Mesenchymal stem cell (in vitro differentiated cells and primary cell): Measurements from ENCODE around the gene AMOT.

Source experiments
- DNase-seq: peaks from one replicate; pipeline ENCODE4 v3.0.0-alpha.2; 2013
- H2AFZ ChIP-seq: one replicate; pipeline ENCODE4 v1.6.1; 2013; ENCODE audit warnings: low read depth, mild to moderate bottlenecking, control low read depth, inconsistent platforms, low read length, moderate library complexity
- H2AK5ac ChIP-seq: 2 replicates; pipeline ENCODE4 v1.6.1; 2013; ENCODE audit warnings: low read length, moderate library complexity, mild to moderate bottlenecking, inconsistent platforms; ENCODE audit not compliant: severe bottlenecking
- H2BK120ac ChIP-seq: one replicate; pipeline ENCODE4 v1.6.1; 2013; ENCODE audit warnings: low read depth, mild to moderate bottlenecking, inconsistent platforms, low read length, moderate library complexity
- H2BK12ac ChIP-seq, 2 experiments: one replicate each; pipeline ENCODE4 v1.6.1; 2013; ENCODE audit warnings: inconsistent platforms in 2 of 2, low read length in 2 of 2, mild to moderate bottlenecking in 2 of 2, moderate library complexity in 2 of 2, control low read depth in 1 of 2
- H2BK15ac ChIP-seq: one replicate; pipeline ENCODE4 v1.6.1; 2013; ENCODE audit warnings: mild to moderate bottlenecking, low read depth, inconsistent platforms; ENCODE audit not compliant: poor library complexity, severe bottlenecking
- H2BK5ac ChIP-seq: 2 replicates; pipeline ENCODE4 v1.6.1; 2013; ENCODE audit warnings: low read depth, mild to moderate bottlenecking, low read length, control low read depth, inconsistent platforms; ENCODE audit not compliant: poor library complexity, severe bottlenecking
- H3K14ac ChIP-seq, 2 experiments: one replicate each; pipeline ENCODE4 v1.6.1; 2013; ENCODE audit warnings: inconsistent platforms in 2 of 2, low read length in 2 of 2, control low read depth in 1 of 2, mild to moderate bottlenecking in 1 of 2, moderate library complexity in 1 of 2
- H3K18ac ChIP-seq, 2 experiments: one replicate each; pipeline ENCODE4 v1.6.1; 2013; ENCODE audit warnings: inconsistent platforms in 2 of 2, low read length in 2 of 2, control low read depth in 1 of 2, low read depth in 1 of 2, mild to moderate bottlenecking in 1 of 2
- H3K23ac ChIP-seq, 2 experiments: one replicate each; pipeline ENCODE4 v1.6.1; 2013; ENCODE audit warnings: inconsistent platforms in 2 of 2, low read length in 2 of 2, mild to moderate bottlenecking in 2 of 2, moderate library complexity in 2 of 2, control low read depth in 1 of 2
- H3K27ac ChIP-seq: 2 replicates; pipeline ENCODE4 v1.5.1; 2013; ENCODE audit warnings: mild to moderate bottlenecking, moderate library complexity, low read length, control low read depth, inconsistent platforms; ENCODE audit not compliant: poor library complexity, severe bottlenecking
- H3K27me3 ChIP-seq, 2 experiments: 2 replicates each; pipeline versions ENCODE4 v1.6.1 to v1.7.0; 2013; ENCODE audit warnings: low read length in 2 of 2, mild to moderate bottlenecking in 2 of 2, moderate library complexity in 2 of 2, control low read depth in 1 of 2, inconsistent platforms in 1 of 2; ENCODE audit not compliant: control insufficient read depth in 1 of 2, insufficient read depth in 1 of 2
- H3K36me3 ChIP-seq, 2 experiments: 2 replicates each; pipeline versions ENCODE4 v1.6.1 to v1.7.0; 2013; ENCODE audit warnings: low read length in 2 of 2, control low read depth in 1 of 2, inconsistent platforms in 1 of 2, low read depth in 1 of 2, mild to moderate bottlenecking in 1 of 2; ENCODE audit not compliant: insufficient read depth in 2 of 2, control insufficient read depth in 1 of 2
- H3K4ac ChIP-seq, 2 experiments: one replicate each; pipeline ENCODE4 v1.6.1; 2013; ENCODE audit warnings: inconsistent platforms in 2 of 2, low read length in 2 of 2, mild to moderate bottlenecking in 2 of 2, moderate library complexity in 2 of 2, control low read depth in 1 of 2, low read depth in 1 of 2
- H3K4me1 ChIP-seq: 2 replicates; pipeline ENCODE4 v1.6.1; 2013; ENCODE audit warnings: low read depth, low read length, control low read depth; ENCODE audit not compliant: control insufficient read depth, insufficient read depth
- H3K4me2 ChIP-seq: 2 replicates; pipeline ENCODE4 v1.6.1; 2013; ENCODE audit warnings: low read length, mild to moderate bottlenecking, inconsistent platforms; ENCODE audit not compliant: poor library complexity, severe bottlenecking
- H3K4me3 ChIP-seq, 2 experiments: 2 replicates each; pipeline versions ENCODE4 v1.5.1 to v1.7.0; 2013; ENCODE audit warnings: low read length in 2 of 2, mild to moderate bottlenecking in 2 of 2, control low read depth in 1 of 2, low read depth in 1 of 2; ENCODE audit not compliant: insufficient read depth in 1 of 2
- H3K79me1 ChIP-seq: replicated peaks from 2 replicates; pipeline ENCODE4 v1.6.1; 2013; ENCODE audit warnings: mild to moderate bottlenecking, control low read depth, low read length, inconsistent platforms; ENCODE audit not compliant: poor library complexity, severe bottlenecking
- H3K9ac ChIP-seq: 2 replicates; pipeline ENCODE4 v1.7.0; 2013; ENCODE audit warnings: mild to moderate bottlenecking, low read length, moderate library complexity
- H3K9me3 ChIP-seq: 2 replicates; pipeline ENCODE4 v1.7.0; 2013; ENCODE audit warnings: mild to moderate bottlenecking, low read length; ENCODE audit not compliant: control insufficient read depth
- H4K8ac ChIP-seq: one replicate; pipeline ENCODE4 v1.6.1; 2013; ENCODE audit warnings: inconsistent platforms, mild to moderate bottlenecking, low read length, moderate library complexity
- H4K91ac ChIP-seq: one replicate; pipeline ENCODE4 v1.6.1; 2013; ENCODE audit warnings: mild to moderate bottlenecking, low read length, inconsistent platforms
- WGBS: methylation state at CpG from one replicate; pipeline ENCODE4 v1.1.7; 2013; ENCODE audit warnings: mixed read lengths; 5-methylcytosine and 5-hydroxymethylcytosine counted together

AMOT gene

GRCh38 chrX:112808651-112809195 is 31.9 kb downstream of the AMOT start:
- no peaks in the 10 kb centered on the region for H3K36me3 ChIP-seq
- H3K9me3 ChIP-seq, result no peaks in the 10 kb centered on the region
- peaks cover 4% of the 10 kb centered on the region for H3K4me1 ChIP-seq
- H3K4me3 ChIP-seq, result no peak overlapping the region
- H3K9ac ChIP-seq, result no peak overlapping the region
- no peak overlapping the region for H3K27ac ChIP-seq
- H2BK5ac ChIP-seq, result no peak overlapping the region
- no peak overlapping the region for H2BK120ac ChIP-seq
- H2AFZ ChIP-seq, result no peak overlapping the region
- no peak overlapping the region for H4K8ac ChIP-seq
- no peaks in the 10 kb centered on the region for H3K79me1 ChIP-seq
- no peak for DNase-seq
- no peak overlapping the region for H3K4ac ChIP-seq
- H2BK15ac ChIP-seq, result no peak overlapping the region
- no peak overlapping the region for H3K23ac ChIP-seq
- H2BK12ac ChIP-seq, result no peak overlapping the region
- no peak overlapping the region for H3K4me2 ChIP-seq
- H4K91ac ChIP-seq, result no peak overlapping the region
- WGBS, result 40% methylated on average over 1 of the region's 3 CpGs
- no peak overlapping the region for H3K14ac ChIP-seq
- H3K18ac ChIP-seq, result no peak overlapping the region
- H3K27me3 ChIP-seq, result peaks cover 0 to 49% of the 10 kb centered on the region in 2 experiments
- no peak overlapping the region for H2AK5ac ChIP-seq

GRCh38 chrX:112808007-112808406 is 32.6 kb downstream of the AMOT start:
- no peak overlapping the region for H3K4me2 ChIP-seq
- no peak overlapping the region for H3K14ac ChIP-seq
- no peak overlapping the region for H2BK120ac ChIP-seq
- H4K8ac ChIP-seq, result no peak overlapping the region
- DNase-seq, result no peak
- H2BK12ac ChIP-seq, result no peak overlapping the region
- peaks cover 0 to 49% of the 10 kb centered on the region in 2 experiments for H3K27me3 ChIP-seq
- H3K23ac ChIP-seq, result no peak overlapping the region
- no peaks in the 10 kb centered on the region for H3K36me3 ChIP-seq
- H2AFZ ChIP-seq, result no peak overlapping the region
- H3K9me3 ChIP-seq, result no peaks in the 10 kb centered on the region
- no peak overlapping the region for H4K91ac ChIP-seq
- H3K4me1 ChIP-seq, result peaks cover 4% of the 10 kb centered on the region
- H3K18ac ChIP-seq, result no peak overlapping the region
- H2AK5ac ChIP-seq, result no peak overlapping the region
- no peaks in the 10 kb centered on the region for H3K79me1 ChIP-seq
- H2BK5ac ChIP-seq, result no peak overlapping the region
- H3K9ac ChIP-seq, result no peak overlapping the region
- no peak overlapping the region for H3K4me3 ChIP-seq
- no peak overlapping the region for H3K27ac ChIP-seq
- WGBS, result 93% methylated on average over 3 of the region's 4 CpGs
- H2BK15ac ChIP-seq, result no peak overlapping the region
- no peak overlapping the region for H3K4ac ChIP-seq

- Histone ChIP-seq H3K79me1 (no peaks in the 10 kb centered on the region), H3K27me3 (peaks cover 0 to 44% of the 10 kb centered on the region in 2 experiments), H2BK5ac (no peak overlapping the region), H3K23ac (no peak overlapping the region), H2BK120ac (no peak overlapping the region), H3K9ac (no peak overlapping the region), H3K27ac (no peak overlapping the region), H2BK12ac (no peak overlapping the region), H3K36me3 (peaks cover 0 to 3% of the 10 kb centered on the region in 2 experiments), H4K8ac (no peak overlapping the region), H3K4me1 (no peaks in the 10 kb centered on the region), H4K91ac (no peak overlapping the region), H3K4me2 (no peak overlapping the region), H3K18ac (no peak overlapping the region), H3K14ac (no peak overlapping the region), H3K4me3 (no peak overlapping the region), H2AK5ac (no peak overlapping the region), H3K9me3 (peaks cover 8% of the 10 kb centered on the region), H2AFZ (no peak overlapping the region), H2BK15ac (no peak overlapping the region), H3K4ac (no peak overlapping the region)
- no peak for DNase-seq
- no CpG with 5 or more reads among the region's 3 CpGs for WGBS
These were observed 37.6 kb downstream of the AMOT start for GRCh38 chrX:112803060-112803459.

GRCh38 chrX:112802541-112802940 is 38.1 kb downstream of the AMOT start:
- Histone ChIP-seq H2BK12ac (no peak overlapping the region), H3K4me3 (no peak overlapping the region), H3K14ac (no peak overlapping the region), H3K36me3 (peaks cover 0 to 3% of the 10 kb centered on the region in 2 experiments), H3K27me3 (peaks cover 0 to 41% of the 10 kb centered on the region in 2 experiments), H3K27ac (no peak overlapping the region), H2AFZ (no peak overlapping the region), H3K4ac (no peak overlapping the region), H2AK5ac (no peak overlapping the region), H2BK5ac (no peak overlapping the region), H2BK15ac (no peak overlapping the region), H3K79me1 (no peaks in the 10 kb centered on the region), H4K91ac (no peak overlapping the region), H2BK120ac (no peak overlapping the region), H3K23ac (no peak overlapping the region), H3K9ac (no peak overlapping the region), H3K4me2 (no peak overlapping the region), H3K4me1 (no peaks in the 10 kb centered on the region), H4K8ac (no peak overlapping the region), H3K9me3 (peaks cover 12% of the 10 kb centered on the region), H3K18ac (no peak overlapping the region)
- 94% methylated on average over 1 of the region's 1 CpG for WGBS
- no peak for DNase-seq
